Pericardium fibroblast (primary cell): ENCODE results near the gene ZRSR2. TPM values are rescaled to one million over a fixed set of nuclear protein-coding genes. Genes with fewer than 3 reads are reported as not detected.

ENCODE experiments used
- total RNA-seq: library from RNA; depleted of rRNA; stranded (reverse); fragments of >200 nt; gene quantifications from 2 replicates; pipeline ENCODE4 v1.2.3, GENCODE V29; 2015

ZRSR2 gene
- 3.3 and 4.1 TPM in 2 replicates for total RNA-seq

GRCh38 chrX:15789979-15790768 is at the start of gene ZRSR2:
ZRSR2 (plus strand) TSS chrX:15790484; CDS start chrX:15790496, 12 bp downstream.

GRCh38 chrX:15854712-15855567 is 64.7 kb downstream of the ZRSR2 start, which contains the start of gene AP1S2:
AP1S2 (minus strand) TSS chrX:15854813; CDS start chrX:15852524, 2,289 bp downstream.

Other genes starting within 250 kb of the ZRSR2 start
- not detected in 2 replicates for gene ACE2, start 189.5 kb upstream of the ZRSR2 start, total RNA-seq
- gene CLTRN, start 125.7 kb upstream of the ZRSR2 start, total RNA-seq: not detected in 2 replicates
- gene CA5B, start 52.2 kb upstream of the ZRSR2 start, total RNA-seq: 1.2 and 6.4 TPM in 2 replicates
- gene AP1S2, start 64.3 kb downstream of the ZRSR2 start, total RNA-seq: 13.4 and 25.3 TPM in 2 replicates